NCI-H1930 (cell line): ENCODE results near the gene HS3ST6.
"Not testable (repeated sequence)": the region's sequence is repeated elsewhere in the genome, so short reads cannot be mapped to it uniquely, and the experiment has no call there.

Experiments
- DNase-seq, 2 experiments: peaks; one replicate each; lab custom pipeline; 2025; lab: John Stamatoyannopoulos, UW

Gene HS3ST6

GRCh38 chr16:1918351-1919326 is at the start of gene HS3ST6:
Gene HS3ST6 (minus strand): TSS chr16:1918415. CDS start chr16:1918323, 92 bp downstream.
- DNase-seq: peak in 1 of 2 experiments; percentile 40

- DNase-seq: no peak
These were observed 48.2 kb upstream of the HS3ST6 start, which contains the start of gene RNF151 for GRCh38 chr16:1966460-1966859. Gene RNF151 (plus strand): TSS chr16:1966856. CDS start chr16:1966882, 26 bp downstream.

- DNase-seq: no peak
These were observed 47.3 kb upstream of the HS3ST6 start for GRCh38 chr16:1965396-1966001.

DNA sequence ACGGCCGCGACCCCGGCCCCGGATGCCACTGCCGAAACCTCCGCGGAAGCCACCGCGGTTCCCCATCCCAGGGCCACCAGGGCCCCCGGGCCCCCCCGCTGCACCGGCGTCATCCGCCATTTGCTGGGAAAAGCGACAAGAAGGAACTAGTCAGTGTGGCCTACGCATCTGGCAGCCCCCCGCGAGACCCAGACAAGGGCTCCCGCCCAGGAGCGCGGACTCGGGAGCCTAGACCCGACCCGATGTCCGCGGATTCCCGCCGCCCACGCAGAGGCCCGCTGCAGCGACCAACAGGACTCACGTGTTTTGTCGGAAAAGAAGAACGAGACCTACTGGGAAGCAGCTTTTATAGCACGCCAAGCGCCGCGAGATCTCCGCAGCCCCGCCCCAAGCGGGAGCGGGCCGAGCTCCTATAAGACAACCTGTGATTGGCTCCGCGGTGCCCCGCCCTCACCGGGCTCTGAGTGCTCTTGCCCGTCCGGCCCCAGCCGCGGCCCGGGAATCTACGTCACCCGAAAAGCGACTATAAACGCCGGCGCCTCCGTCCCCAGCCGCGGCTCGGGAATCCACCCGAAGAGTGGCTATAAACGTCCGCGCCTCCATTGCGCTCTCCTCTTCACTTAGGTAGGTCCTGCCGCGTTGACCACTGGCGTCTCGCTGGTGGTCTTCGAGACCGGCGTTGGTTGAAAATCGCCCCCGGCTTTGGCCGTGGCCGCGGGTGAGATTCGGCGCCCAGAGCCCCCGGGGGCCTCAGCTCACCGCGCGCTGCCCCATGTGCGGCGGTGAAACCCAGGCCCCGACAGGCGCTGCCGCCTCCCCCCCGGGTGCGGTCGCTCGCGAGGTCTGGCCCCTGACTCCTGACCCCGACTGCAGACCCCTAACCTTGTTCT is 46.5 kb upstream of the HS3ST6 start, which contains the start of gene RPS2:
TSS of gene RPS2 (minus strand) at position 321 of the 890 bp plus-strand sequence. CDS start at position 120, 201 bp downstream.
- DNase-seq: peak; percentile 99

DNA sequence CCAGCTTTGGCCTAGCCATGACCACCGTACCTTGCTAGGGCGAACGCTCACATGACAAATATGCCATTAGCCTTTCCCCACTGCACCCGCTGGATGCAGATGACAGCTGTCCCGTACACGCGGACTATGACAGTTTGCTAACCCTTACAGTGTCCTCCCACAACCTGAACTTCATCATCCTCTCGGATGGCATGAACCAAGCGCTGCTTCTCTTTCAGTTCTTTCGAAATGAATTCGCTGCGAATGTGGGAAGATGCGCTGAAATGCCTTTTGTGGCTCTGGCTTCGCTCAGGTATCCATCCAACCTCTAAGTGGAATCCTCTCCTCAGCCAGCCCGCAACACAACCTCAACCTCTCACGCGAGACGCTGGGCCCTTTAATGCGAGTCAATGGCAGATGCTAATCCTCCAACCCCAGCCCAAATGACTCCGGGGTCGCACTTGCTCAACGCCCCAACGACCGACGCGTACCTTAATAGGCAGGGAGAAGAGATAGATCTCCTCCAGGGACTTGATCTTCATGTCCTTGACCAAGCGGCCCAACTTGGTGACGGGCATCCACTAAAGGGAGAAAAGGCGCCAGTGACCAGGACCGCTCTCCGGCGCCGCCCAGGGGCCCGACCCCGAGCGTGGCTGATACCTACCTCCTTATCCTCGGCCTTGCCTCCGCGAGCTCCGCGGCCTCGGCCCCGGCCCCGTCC is 45.7 kb upstream of the HS3ST6 start:
- peak; percentile 27 to 65 for DNase-seq

DNA sequence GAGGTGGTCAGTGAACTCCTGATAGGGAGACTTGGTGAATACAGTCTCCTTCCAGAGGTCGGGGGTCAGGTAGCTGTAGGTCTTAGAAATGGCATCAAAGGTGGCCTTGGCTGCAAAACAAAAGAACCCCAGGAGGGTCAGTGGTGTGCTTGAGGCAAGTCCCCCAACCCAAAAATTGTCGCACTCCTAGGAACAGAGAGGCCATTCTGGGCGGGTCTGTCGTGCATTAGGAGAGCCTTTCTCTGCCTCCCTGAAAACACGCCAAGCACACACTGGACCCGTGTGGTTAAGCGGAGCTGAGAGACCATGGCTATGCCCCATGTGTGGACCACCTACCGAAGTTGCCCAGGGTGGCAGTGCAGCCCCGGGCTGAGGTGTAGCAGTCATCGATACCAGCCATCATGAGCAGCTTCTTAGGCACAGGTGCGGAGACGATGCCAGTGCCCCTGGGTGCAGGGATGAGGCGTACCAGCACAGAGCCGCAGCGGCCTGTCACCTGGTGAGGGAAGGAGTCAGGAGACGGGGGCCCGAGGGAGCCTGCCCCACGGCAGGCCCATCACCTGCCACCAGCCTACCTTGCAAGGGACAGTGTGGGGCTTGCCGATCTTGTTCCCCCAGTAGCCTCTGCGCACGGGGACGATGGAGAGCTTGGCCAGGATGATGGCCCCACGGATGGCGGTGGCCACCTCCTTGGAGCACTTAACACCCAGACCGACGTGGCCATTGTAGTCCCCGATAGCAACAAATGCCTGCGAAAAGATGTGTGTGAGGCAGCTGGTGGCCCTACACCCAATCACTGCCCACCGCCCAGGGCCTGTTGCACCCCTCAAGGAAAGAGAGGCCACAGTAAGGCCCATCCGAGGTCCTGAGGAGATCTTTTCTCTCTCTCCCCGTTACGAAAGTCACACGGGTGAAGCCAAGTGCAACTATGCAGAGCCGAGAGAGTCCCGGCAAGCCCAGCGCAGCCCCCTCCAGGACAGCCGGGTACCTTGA is 44.2 kb upstream of the HS3ST6 start:
- not testable (repeated sequence) for DNase-seq

DNA sequence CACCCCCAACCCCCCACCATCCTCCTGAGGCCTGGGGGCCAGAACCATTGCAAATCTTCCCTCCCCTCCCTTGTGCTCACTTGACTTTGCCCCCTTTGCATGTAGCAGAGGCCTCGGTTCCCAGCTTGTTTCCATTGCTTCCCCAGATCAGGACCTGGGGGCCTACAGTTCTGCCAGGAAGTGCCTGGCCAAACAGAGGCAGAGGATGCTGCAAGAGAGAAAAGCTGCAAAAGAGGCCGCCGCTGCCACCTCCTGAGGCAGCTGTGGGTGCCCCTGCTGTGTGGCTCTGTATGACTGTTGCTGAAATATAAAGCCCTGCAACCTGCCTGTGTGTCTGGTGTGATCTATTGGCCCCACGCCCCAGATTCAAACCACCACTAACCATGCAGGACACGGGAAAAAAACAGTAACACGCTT is 43.4 kb upstream of the HS3ST6 start:
- DNase-seq: no peak

DNA sequence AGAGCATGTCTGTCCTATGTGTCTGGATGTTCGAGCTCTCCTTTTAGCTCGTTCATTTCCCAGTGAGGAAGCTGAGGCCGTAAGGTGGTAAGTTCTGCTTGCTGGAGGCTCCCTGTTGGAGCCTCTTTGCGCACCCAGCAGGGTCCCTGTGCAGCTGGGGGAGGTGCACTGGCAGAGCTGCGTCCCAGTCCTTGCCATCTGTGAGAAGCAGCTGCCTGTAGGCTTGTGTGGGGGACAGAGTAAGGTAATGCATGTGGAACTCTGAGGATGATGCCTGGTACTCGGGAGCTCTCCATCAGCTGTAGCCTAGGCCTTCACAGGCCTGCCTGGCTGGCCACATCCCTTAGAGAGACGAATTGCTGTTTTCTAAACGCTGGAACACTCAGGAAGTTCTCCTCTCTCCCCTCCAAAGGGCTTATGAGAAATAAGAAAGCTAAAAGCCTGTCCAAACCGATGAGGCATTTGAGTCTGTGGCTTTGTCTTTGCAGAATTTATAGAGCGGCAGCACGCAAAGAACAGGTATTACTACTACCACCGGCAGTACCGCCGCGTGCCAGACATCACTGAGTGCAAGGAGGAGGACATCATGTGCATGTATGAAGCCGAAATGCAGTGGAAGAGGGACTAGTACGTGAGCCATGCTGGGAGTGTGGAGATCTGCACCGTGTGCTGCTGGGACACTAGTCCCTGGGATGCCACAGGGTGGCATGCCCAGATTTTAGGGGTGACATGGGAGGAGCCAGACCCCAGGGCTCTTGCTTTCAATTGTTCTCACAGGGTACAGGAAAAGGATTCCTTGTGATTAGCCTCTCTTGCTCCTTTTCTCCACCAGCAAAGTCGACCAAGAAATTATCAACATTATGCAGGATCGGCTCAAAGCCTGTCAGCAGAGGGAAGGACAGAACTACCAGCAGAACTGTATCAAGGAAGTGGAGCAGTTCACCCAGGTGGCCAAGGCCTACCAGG is 42.7 kb upstream of the HS3ST6 start:
- DNase-seq: peak; percentile 35 to 62

GRCh38 chr16:1959269-1960039 is 41.2 kb upstream of the HS3ST6 start, which contains the start of gene NDUFB10:
Gene NDUFB10 (plus strand): TSS chr16:1959538. CDS start chr16:1959625, 87 bp downstream.
- peak; percentile 84 to 97 for DNase-seq

DNA sequence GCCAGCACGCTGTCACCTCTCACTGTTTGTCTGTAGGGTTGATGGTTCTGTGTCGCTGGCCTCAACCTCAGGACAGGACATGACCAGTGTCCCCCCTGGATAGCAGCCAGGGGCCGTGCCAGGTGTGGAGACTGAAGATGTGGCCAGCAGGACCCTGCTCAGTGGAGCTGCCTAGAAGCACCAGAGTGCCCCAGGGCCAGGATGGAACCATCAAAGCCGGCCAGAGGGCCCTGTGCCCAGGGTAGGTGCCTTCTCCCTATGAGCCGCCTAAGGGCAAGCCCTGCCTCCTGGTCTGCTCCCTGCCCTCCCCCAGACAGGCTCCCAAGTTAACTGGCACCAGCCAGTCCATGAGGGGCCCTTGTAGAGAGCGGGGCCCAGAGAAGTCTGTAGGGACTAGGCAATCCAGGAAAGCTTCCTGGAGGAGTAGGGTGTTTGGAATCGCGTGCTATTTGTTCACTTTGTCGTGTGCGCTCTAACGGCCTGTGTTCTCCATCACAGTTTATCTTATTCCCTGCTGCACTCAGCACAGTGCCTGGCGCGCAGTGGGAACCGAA is 40.6 kb upstream of the HS3ST6 start:
- no peak for DNase-seq

DNA sequence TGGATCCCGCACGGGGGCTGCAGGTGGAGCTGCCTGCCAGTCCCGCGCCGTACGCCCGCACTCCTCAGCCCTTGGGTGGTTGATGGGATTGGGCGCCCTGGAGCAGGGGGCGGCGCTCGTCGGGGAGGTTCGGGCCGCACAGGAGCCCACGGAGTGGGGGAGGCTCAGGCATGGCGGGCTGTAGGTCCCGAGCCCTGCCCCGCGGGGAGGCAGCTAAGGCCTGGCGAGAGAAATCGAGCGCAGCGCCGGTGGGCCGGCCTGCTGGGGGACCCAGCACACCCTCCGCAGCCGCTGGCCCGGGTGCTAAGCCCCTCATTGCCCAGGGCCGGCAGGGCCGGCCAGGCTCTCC is 39.9 kb upstream of the HS3ST6 start:
- DNase-seq: not testable (repeated sequence)

DNA sequence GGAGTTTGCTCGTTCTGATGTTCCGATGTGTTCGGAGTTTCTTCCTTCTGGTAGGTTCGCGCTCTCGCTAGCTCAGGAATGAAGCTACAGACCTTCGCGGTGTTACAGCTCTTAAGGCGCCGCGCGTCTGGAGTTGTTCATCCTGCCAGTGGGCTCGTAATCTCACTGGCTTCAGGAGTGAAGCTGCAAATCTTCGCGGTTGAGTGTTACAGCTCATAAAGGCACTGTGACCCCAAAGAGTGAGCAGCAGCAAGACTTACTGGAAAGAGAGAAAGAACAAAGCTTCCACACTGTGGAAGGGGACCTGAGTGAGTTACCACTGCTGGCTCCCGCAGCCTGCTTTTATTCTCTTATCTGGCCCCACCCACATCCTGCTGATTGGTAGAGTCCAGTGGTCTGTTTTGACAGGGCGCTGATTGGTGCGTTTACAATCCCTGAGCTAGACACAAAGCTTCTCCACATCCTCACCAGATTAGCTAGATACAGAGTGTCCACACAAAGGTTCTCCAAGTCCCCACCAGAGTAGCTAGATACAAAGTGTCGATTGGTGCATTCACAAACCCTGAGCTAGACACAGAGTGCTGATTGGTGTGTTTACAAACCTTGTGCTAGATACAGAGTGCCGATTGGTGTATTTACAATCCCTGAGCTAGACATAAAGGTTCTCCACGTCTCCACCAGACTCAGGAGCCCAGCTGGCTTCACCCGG is 39.4 kb upstream of the HS3ST6 start:
- DNase-seq: not testable (repeated sequence)

GRCh38 chr16:1953734-1954133 is 35.5 kb upstream of the HS3ST6 start:
- no peak for DNase-seq

GRCh38 chr16:1950559-1950958 is 32.3 kb upstream of the HS3ST6 start:
- DNase-seq: no peak

DNA sequence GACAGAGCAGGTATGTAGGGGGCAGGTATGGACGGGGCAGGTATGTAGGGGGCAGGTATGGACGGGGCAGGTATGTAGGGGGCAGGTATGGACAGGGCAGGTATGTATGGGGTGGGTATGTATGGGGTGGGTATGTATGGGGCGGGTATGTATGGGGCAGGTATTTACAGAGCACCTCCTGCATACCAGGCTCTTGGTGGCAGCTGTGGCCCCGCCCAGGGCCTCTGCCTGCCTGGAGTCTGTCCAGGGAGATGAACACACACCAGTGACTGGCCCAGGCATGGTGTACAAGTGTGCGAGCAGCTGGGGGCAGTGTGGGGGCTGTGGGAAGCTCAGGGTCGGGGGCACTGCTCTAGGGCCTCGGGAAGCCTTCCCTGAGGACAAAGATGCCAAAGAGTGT is 31.8 kb upstream of the HS3ST6 start:
- no peak for DNase-seq

- DNase-seq: no peak
These were observed 31.3 kb upstream of the HS3ST6 start for GRCh38 chr16:1949507-1949906.

- no peak for DNase-seq
These were observed 29.1 kb upstream of the HS3ST6 start for GRCh38 chr16:1947369-1947670.
